Natural killer cell (primary cell): ENCODE results near the gene MRAS. TPM values are rescaled to one million over a fixed set of nuclear protein-coding genes. Genes with fewer than 3 reads are reported as not detected.

Experiments
- ATAC-seq, 3 donors: fragments of 150-1000 bp in 2 of 3; fragments of 200-7000 bp in 1 of 3; cut with Tn5 transposase; 1 replicate in 1 of 3; 2 replicates in 2 of 3; pipeline ENCODE4 v1.10.0; 2021; ENCODE audit warnings: mild to moderate bottlenecking in 2 of 3, moderate library complexity in 2 of 3
- DNase-seq, 2 donors: peaks; one replicate each; pipeline versions ENCODE4 v3.0.0 to v3.0.0-alpha.2; 2013 to 2021; ENCODE audit warnings: mixed read lengths in 1 of 2
- H3K27ac ChIP-seq: one replicate; pipeline ENCODE4 v1.5.1; 2013; ENCODE audit warnings: mild to moderate bottlenecking, low read length
- H3K27me3 ChIP-seq: one replicate; pipeline ENCODE4 v1.6.1; 2013; ENCODE audit warnings: low read length; ENCODE audit not compliant: control insufficient read depth, insufficient read depth
- H3K36me3 ChIP-seq: one replicate; pipeline ENCODE4 v1.6.1; 2013; ENCODE audit warnings: low read length; ENCODE audit not compliant: control insufficient read depth, insufficient read depth
- H3K4me1 ChIP-seq: one replicate; pipeline ENCODE4 v1.6.1; 2013; ENCODE audit warnings: low read length; ENCODE audit not compliant: control insufficient read depth, insufficient read depth
- H3K4me3 ChIP-seq: one replicate; pipeline ENCODE4 v1.5.1; 2013; ENCODE audit warnings: low read length
- H3K9me3 ChIP-seq: one replicate; pipeline ENCODE4 v1.6.1; 2013; ENCODE audit warnings: low read length; ENCODE audit not compliant: control insufficient read depth, insufficient read depth
- H3K27ac Mint-ChIP-seq, 2 donors: one replicate each; pipeline ENCODE4 v1.8.0; 2022; ENCODE audit warnings: mild to moderate bottlenecking in 2 of 2, mixed read lengths in 2 of 2, moderate library complexity in 1 of 2
- H3K27me3 Mint-ChIP-seq, 2 donors: one replicate each; pipeline ENCODE4 v1.8.0; 2022; ENCODE audit warnings: low read depth in 2 of 2, mixed read lengths in 2 of 2
- H3K36me3 Mint-ChIP-seq: one replicate; pipeline ENCODE4 v1.8.0; 2022; ENCODE audit warnings: mixed read lengths
- H3K4me1 Mint-ChIP-seq, 2 donors: one replicate each; pipeline ENCODE4 v1.8.0; 2022; ENCODE audit warnings: mixed read lengths in 2 of 2
- H3K4me3 Mint-ChIP-seq: one replicate; pipeline ENCODE4 v1.8.0; 2022; ENCODE audit warnings: mild to moderate bottlenecking, moderate library complexity, mixed read lengths
- H3K9me3 Mint-ChIP-seq, 2 donors: one replicate each; pipeline ENCODE4 v1.8.0; 2022; ENCODE audit warnings: mixed read lengths in 2 of 2
- WGBS: methylation state at CpG from one replicate; pipeline ENCODE4 v1.1.7; 2013; ENCODE audit warnings: missing lambda C conversion rate; ENCODE audit not compliant: insufficient coverage; 5-methylcytosine and 5-hydroxymethylcytosine counted together
- intact Hi-C: fragments of 100-400 bp; cut with micrococcal nuclease; formaldehyde crosslinking; loops from one replicate; pipeline ENCODE4 v1.14.2; 2022
- total RNA-seq, 4 donors: library from RNA; stranded (reverse); fragments of 120-200 nt in 1 of 4; gene quantifications; one replicate each; pipeline versions ENCODE4 v1.2.3 to v1.2.4, GENCODE V29; 2013 to 2022
- TF ChIP-seq, protein P1 (sequence below): fragments of 200-600 bp; IDR thresholded peaks from one replicate; pipeline ENCODE4 v1.8.0; 2022; ENCODE audit warnings: antibody characterized with exemption

MRAS gene
- total RNA-seq, 3 donors from 2014 or later (not counting 1 experiment from before 2014, with no cell fraction given): 1.2 to 4.9 (median 2.4) TPM

DNA sequence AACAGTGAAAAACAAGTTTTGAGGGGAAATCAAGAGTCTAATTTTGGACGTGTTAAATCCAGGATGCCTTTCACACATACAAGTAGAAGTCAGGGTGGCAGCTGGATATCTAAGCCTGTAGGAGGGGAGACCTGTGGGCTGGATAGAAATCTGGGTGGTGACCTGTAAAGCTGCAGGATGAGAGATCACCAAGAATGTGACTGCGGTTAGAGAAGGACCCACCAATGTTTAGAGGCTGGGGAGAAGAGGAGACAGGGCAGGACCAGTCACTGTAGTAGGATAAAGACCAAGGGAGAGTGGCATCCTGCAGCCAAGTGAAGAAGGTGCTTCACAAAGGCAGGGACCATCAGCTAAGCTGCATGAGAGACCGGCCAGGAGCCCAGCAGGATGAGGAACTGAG, 36.2 kb downstream of the MRAS start:
- ATAC-seq: no peak

DNA sequence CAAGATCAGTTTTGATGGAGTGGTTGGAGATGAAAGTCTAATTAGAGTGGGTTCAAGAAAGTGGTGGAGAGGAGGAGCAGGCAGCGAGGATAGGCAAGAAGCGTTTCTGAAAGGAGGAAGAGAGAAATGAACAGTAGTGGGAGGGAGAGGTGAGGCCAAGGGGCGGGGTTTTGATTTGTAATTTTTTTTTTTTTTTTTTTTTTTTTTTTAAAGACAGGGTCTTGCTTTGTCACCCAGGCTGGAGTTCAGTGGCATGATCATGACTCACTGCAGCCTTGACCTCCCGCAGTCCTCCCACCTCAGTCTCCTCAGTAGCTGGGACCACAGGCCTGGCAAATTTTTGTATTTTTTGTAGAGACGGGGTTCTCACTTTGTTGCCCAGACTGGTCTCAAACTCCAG, 36.6 kb downstream of the MRAS start:
- Mint-ChIP-seq H3K27me3 (peaks cover 0 to 10% of the 10 kb centered on the region in 2 donors), H3K9me3 (no peaks in the 10 kb centered on the region), H3K36me3 (no peaks in the 10 kb centered on the region), H3K27ac (no peak overlapping the region), H3K4me1 (no peaks in the 10 kb centered on the region), H3K4me3 (no peak overlapping the region)
- Histone ChIP-seq H3K27me3 (no peaks in the 10 kb centered on the region), H3K4me1 (no peaks in the 10 kb centered on the region), H3K27ac (no peak overlapping the region), H3K9me3 (no peaks in the 10 kb centered on the region), H3K4me3 (no peak overlapping the region), H3K36me3 (no peaks in the 10 kb centered on the region)
- 92% methylated on average over 5 of the region's 5 CpGs for WGBS
- DNase-seq (no peak), ATAC-seq (no peak)
- intact Hi-C loops: no loop called here
- TF ChIP-seq, protein P1, sequence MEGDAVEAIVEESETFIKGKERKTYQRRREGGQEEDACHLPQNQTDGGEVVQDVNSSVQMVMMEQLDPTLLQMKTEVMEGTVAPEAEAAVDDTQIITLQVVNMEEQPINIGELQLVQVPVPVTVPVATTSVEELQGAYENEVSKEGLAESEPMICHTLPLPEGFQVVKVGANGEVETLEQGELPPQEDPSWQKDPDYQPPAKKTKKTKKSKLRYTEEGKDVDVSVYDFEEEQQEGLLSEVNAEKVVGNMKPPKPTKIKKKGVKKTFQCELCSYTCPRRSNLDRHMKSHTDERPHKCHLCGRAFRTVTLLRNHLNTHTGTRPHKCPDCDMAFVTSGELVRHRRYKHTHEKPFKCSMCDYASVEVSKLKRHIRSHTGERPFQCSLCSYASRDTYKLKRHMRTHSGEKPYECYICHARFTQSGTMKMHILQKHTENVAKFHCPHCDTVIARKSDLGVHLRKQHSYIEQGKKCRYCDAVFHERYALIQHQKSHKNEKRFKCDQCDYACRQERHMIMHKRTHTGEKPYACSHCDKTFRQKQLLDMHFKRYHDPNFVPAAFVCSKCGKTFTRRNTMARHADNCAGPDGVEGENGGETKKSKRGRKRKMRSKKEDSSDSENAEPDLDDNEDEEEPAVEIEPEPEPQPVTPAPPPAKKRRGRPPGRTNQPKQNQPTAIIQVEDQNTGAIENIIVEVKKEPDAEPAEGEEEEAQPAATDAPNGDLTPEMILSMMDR: no peak

More for the DNA sequence above, 36.2 kb downstream of the MRAS start:
- no peaks in the 10 kb centered on the region for H3K9me3 Mint-ChIP-seq
- no peak overlapping the region for H3K4me3 ChIP-seq
- WGBS: 89% methylated on average over 3 of the region's 3 CpGs
- no peaks in the 10 kb centered on the region for H3K36me3 Mint-ChIP-seq
- no peak overlapping the region for H3K4me3 Mint-ChIP-seq
- TF ChIP-seq, protein P1: no peak
- no peaks in the 10 kb centered on the region for H3K36me3 ChIP-seq
- no peak for DNase-seq
- H3K27me3 ChIP-seq: no peaks in the 10 kb centered on the region
- no peak overlapping the region for H3K27ac ChIP-seq
- H3K4me1 ChIP-seq: no peaks in the 10 kb centered on the region
- H3K9me3 ChIP-seq: no peaks in the 10 kb centered on the region
- no peak overlapping the region for H3K27ac Mint-ChIP-seq
- intact Hi-C loops: no loop called here
- H3K27me3 Mint-ChIP-seq: peaks cover 0 to 10% of the 10 kb centered on the region in 2 donors
- H3K4me1 Mint-ChIP-seq: no peaks in the 10 kb centered on the region

DNA sequence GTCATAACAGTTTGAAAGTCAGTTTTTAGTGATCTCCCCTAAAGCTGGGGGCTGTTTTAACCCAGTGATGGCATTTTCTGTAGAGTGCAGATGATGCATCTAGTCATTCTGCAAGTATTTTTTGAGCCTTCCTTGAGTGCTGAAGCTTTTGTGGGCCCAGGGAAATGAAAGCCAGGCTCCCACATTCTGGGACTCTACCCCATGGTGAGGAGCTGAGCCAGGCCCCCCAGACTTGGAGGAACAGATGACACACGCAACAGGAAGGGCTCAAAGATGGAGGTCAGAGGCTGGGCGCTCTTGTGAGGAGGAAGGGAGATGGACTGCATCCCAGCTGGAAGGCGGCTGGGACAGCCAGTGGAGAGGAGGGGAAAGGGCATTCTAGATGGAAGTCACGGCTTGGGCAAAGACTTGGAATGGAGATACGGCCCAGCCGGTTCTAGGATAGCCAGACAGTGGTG, 40.8 kb downstream of the MRAS start:
- Histone ChIP-seq H3K27me3 (no peaks in the 10 kb centered on the region), H3K27ac (no peak overlapping the region), H3K4me3 (no peak overlapping the region), H3K36me3 (no peaks in the 10 kb centered on the region), H3K4me1 (no peaks in the 10 kb centered on the region), H3K9me3 (no peaks in the 10 kb centered on the region)
- Mint-ChIP-seq H3K4me1 (no peaks in the 10 kb centered on the region), H3K27me3 (peaks cover 0 to 6% of the 10 kb centered on the region in 2 donors), H3K9me3 (no peaks in the 10 kb centered on the region), H3K36me3 (no peaks in the 10 kb centered on the region), H3K4me3 (no peak overlapping the region), H3K27ac (no peak overlapping the region)
- TF ChIP-seq, protein P1: no peak
- no peak for DNase-seq
- intact Hi-C loops: no loop called here
- WGBS: 85% methylated on average over 6 of the region's 6 CpGs
- ATAC-seq: no peak

DNA sequence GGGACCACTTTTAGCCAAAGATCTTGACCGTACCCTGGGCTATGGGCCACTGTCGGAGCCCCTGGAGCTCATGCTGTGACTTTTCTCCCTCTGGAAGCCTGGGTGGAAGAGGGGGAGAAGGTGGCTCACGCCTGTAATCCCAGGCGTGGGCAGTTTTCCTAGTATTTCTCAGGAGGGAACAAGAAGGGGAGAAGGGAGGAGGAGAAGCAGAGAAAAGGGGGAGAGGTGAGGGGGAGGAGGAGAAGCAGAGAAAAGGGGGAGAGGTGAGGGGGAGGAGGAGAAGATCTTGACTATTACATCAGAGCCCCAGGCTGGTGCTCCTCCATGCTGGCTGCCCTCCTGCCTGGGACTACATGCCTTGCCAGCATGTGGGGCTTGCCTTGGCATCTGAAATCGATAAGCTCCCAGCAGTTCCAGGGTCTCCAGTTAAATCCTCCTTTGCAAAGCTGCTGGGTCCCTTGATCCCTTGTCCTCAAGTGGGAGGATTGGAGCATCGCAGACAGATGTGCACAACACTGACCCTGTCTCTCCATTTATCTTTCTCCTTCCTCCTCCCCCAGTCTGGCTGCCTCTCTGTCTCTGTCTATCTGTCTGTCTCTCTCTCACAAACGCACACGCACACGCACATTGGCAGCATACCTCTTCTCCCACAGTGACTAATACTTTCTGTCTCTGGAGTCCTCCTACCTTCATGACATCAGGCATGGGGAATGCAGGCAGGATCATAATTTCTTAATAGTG, 41.6 kb downstream of the MRAS start:
- Mint-ChIP-seq H3K4me1 (no peaks in the 10 kb centered on the region), H3K36me3 (no peaks in the 10 kb centered on the region), H3K27me3 (no peaks in the 10 kb centered on the region), H3K4me3 (no peak overlapping the region), H3K27ac (no peak overlapping the region), H3K9me3 (no peaks in the 10 kb centered on the region)
- intact Hi-C loops: no loop called here
- H3K9me3 ChIP-seq: no peaks in the 10 kb centered on the region
- ATAC-seq: no peak
- H3K4me3 ChIP-seq: no peak overlapping the region
- TF ChIP-seq, protein P1: no peak
- no peaks in the 10 kb centered on the region for H3K4me1 ChIP-seq
- DNase-seq: no peak
- H3K36me3 ChIP-seq: no peaks in the 10 kb centered on the region
- no peak overlapping the region for H3K27ac ChIP-seq
- 90% methylated on average over 9 of the region's 9 CpGs for WGBS
- no peaks in the 10 kb centered on the region for H3K27me3 ChIP-seq
